Activated T-helper 1 cell treated with Interleukin-2 at 50 U/mL for 16 hours (primary cell): ENCODE results near the gene DENND1A.

Source experiments
- DNase-seq: peaks from one replicate; pipeline ENCODE4 v3.0.0-alpha.2; 2020; ENCODE audit warnings: low read depth

The DENND1A gene

GRCh38 chr9:123724211-123724796, 205.6 kb downstream of the DENND1A start:
- DNase-seq = no peak

GRCh38 chr9:123723135-123723875, 206.6 kb downstream of the DENND1A start:
- DNase-seq = no peak

GRCh38 chr9:123722378-123722777, 207.5 kb downstream of the DENND1A start:
- no peak for DNase-seq

GRCh38 chr9:123718188-123718587, 211.7 kb downstream of the DENND1A start:
- no peak for DNase-seq

- no peak for DNase-seq
Observed at GRCh38 chr9:123717581-123718175, 212.2 kb downstream of the DENND1A start.

GRCh38 chr9:123716339-123716945, 213.5 kb downstream of the DENND1A start:
- no peak for DNase-seq

- no peak for DNase-seq
Observed at GRCh38 chr9:123715258-123715657, 214.7 kb downstream of the DENND1A start.

- no peak for DNase-seq
Observed at GRCh38 chr9:123713282-123713681, 216.6 kb downstream of the DENND1A start.

- DNase-seq = no peak
Observed at GRCh38 chr9:123712399-123712798, 217.5 kb downstream of the DENND1A start.

- DNase-seq = no peak
Observed at GRCh38 chr9:123710299-123710698, 219.6 kb downstream of the DENND1A start.

- DNase-seq = no peak
Observed at GRCh38 chr9:123702483-123702882, 227.4 kb downstream of the DENND1A start.

GRCh38 chr9:123697686-123698085, 232.2 kb downstream of the DENND1A start:
- DNase-seq = no peak

- no peak for DNase-seq
Observed at GRCh38 chr9:123696476-123696875, 233.4 kb downstream of the DENND1A start.

GRCh38 chr9:123695386-123695785, 234.5 kb downstream of the DENND1A start:
- no peak for DNase-seq

- no peak for DNase-seq
Observed at GRCh38 chr9:123691765-123692303, 238.1 kb downstream of the DENND1A start.

GRCh38 chr9:123689701-123690428, 240.1 kb downstream of the DENND1A start:
- no peak for DNase-seq

GRCh38 chr9:123687246-123687751, 242.6 kb downstream of the DENND1A start:
- no peak for DNase-seq

GRCh38 chr9:123686829-123687192, 243.1 kb downstream of the DENND1A start:
- DNase-seq = no peak

- DNase-seq = no peak
Observed at GRCh38 chr9:123686131-123686828, 243.6 kb downstream of the DENND1A start.

GRCh38 chr9:123685489-123686083, 244.3 kb downstream of the DENND1A start:
- DNase-seq = no peak
